Stimulated activated CD8-positive, alpha-beta memory T cell treated with anti-CD3 and anti-CD28 coated beads, Interleukin-15, amount 100 ng/mL, for 48 hours (primary cell): Measurements from ENCODE around the gene LRRC47.
A peak's percentile ranks its signal among the peaks of the same experiment; 100 is the strongest.
"Not testable (repeated sequence)": the region's sequence is repeated elsewhere in the genome, so short reads cannot be mapped to it uniquely, and the experiment has no call there.

Experiments used
- DNase-seq, 2 donors: peaks; one replicate each; pipeline ENCODE4 v3.0.0-alpha.2; 2020; ENCODE audit warnings: low read depth in 2 of 2

Gene LRRC47

DNA sequence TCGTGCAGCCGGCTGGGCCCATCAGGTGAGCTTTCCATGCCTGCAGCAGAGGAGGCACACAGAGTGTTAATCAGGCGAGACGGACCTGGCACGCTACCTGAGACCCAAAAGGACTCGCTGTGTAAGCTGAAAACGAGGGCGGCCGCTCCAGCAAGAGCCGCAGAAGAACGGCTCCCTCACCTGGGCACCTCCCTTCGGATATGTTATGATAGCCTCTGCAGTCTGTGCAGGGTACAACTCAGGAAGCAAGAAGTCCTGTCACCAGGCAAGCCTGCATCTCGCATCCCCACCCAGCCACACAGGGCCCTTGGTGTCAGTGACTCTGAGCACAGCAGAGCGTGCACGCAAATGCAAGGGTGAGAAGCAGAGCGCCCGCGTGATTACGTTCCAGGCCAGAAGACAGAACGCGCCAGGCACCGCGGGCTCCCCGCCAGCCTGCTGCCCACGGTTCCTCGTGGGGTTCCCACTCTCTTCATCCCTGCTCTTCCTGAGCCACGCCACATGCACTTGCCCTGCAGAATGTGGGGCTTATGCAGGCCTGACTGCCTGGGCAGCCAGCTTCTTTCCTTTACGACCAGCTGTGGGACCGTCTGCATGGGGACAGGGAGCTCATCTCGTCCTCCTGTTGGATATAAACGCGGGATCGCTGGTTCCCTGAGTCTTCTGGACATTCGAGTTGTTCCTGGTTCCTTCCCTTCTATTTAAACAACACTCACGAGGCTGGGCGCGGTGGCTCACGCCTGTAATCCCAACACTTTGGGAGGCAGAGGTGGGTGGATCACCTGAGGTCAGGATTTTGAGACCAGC, 20.2 kb upstream of the LRRC47 start:
- DNase-seq: no peak

DNA sequence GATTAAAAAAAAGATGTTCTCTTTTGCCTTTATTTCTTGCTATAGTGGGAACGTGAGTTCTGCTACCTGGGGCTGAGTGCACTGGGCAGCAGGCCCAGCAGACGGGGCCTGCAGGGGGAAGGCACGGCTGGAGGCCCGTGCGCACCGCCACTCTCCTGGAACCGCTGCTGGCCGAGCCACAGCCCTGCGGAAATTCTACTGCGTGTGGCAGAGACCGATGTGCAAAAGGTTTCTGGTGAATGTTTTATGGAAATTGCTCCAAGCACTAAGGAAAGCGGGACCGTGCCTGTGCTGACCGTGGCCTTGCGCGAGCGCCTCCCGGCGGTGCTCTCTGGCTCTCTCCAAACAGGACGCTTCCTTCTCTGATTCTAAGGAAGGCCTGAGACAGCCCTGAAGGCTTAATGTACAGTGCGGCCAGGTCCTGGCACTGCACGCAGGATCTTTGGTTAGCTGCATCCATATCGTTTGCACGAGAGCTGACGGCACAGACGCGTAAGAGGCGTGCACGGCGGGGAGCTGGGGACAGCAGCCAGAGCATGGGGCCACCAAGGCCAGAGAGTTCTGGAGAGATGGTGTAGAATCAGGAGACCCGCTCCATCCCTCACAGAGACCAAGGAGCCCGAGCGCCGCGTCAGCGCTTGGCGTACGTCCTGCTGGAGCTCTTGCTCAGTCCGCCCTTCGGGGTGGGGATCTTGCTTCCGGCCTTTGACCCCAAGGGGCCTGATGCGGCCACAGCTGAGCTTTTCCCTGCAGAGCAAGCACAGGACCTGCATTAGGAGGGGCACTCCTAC, 18.7 kb upstream of the LRRC47 start:
- no peak for DNase-seq

- no peak for DNase-seq
Observed at GRCh38 chr1:3814065-3814464, 17.8 kb upstream of the LRRC47 start.

DNA sequence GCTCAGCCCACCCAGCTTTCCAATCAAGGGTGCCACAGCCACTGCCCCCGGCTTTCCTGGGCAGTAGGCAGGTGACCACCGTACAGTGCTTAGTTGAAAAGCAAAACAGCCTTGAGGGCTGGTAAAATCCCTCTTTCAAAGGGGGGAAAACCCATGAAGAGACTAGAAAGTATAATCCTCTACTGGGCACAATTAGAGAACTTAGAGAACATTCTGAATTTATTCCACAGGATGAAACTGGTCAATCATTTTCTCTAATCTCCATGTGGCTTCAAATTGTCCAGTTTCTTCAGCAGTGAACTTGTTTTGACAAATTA, 15.3 kb upstream of the LRRC47 start:
- DNase-seq: no peak

GRCh38 chr1:3810149-3810761, 14.0 kb upstream of the LRRC47 start:
- not testable (repeated sequence) for DNase-seq

- no peak for DNase-seq
Observed at GRCh38 chr1:3809680-3810079, 13.4 kb upstream of the LRRC47 start.

GRCh38 chr1:3807769-3808168, 11.5 kb upstream of the LRRC47 start:
- DNase-seq: no peak

DNA sequence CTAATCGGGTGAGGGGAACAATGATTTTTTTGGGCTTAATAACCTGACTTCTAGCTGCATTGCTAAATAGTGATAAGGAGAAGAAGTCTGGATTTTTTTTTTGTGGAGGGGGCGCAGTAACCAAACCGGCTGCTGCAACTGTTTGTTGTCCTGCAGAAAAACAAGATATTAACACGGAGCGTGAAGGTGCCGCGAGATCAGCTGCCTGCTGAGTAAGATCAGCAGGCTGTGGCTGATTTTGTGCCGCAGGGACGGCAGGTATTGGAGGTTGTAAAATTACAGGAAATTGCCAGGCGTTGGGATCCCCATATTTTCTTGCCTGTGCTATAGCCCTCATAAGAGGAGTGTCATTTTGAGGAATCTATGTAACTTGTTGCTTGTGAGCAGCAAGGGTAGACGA, 8.7 kb upstream of the LRRC47 start:
- DNase-seq: no peak

DNA sequence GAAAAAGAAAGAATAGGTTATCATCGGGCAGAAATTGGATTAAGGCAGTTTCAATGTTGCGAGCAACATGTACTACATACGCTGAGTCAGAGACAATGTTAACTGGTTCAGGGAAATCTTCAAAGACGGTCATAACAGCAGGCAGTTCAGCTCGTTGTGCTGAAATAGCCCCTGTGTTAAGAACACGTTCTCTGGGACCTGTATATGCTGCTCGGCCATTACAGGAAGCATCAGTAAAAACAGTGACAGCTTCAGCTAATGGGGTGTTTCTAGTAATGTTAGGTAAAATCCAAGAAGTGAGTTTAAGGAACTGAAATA, 8.3 kb upstream of the LRRC47 start:
- not testable (repeated sequence) for DNase-seq

DNA sequence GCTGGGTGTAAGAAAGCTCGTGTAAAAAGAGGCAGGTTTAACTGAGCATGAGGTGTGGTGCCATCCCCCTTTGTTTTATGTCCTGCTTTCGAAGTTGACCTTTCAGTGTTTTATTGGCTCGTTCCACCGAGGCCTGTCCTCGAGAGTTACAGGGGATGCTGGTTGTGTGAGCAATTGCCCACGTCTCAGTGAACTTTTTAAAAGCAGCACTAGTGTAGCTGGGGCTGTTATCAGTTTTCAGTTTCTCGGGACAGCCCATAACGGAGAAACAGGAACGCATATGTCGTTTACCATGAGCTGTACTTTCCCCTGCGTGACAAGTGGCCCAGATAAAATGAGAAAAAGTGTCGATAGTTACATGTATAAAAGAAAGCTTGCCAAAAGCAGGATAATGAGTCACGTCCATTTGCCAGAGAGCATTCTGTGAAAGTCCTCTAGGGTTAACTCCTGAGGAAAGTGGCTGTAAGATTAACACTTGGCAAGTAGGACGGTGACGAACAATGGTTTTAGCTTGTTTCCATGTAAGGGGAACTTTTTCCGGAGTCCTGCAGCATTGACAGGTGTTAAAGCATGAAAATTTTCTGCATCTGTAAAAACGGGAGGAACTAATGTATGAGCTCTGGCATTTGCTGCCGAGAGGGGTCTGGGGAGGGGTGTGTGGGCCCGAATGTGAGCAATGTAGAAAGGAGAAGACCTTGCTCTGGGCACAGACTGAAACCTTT, 7.8 kb upstream of the LRRC47 start:
- DNase-seq: no peak

DNA sequence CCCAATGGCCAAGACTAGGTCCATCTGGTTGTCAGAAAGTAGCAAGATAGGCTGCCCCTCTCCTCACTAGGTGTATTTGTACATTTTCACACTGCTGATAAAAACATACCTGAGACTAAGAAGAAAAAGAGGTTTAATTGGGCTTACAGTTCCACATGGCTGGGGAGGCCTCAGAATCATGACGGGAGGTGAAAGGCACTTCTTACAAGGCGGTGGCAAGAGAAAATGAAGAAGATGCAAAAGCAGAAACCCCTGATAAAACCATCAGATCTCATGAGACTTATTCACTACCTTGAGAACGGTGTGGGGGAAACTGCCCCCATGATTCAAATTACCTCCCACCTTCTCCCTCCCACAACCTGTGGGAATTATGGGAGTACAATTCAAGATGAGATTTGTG, 4.5 kb upstream of the LRRC47 start:
- DNase-seq: not testable (repeated sequence)

DNA sequence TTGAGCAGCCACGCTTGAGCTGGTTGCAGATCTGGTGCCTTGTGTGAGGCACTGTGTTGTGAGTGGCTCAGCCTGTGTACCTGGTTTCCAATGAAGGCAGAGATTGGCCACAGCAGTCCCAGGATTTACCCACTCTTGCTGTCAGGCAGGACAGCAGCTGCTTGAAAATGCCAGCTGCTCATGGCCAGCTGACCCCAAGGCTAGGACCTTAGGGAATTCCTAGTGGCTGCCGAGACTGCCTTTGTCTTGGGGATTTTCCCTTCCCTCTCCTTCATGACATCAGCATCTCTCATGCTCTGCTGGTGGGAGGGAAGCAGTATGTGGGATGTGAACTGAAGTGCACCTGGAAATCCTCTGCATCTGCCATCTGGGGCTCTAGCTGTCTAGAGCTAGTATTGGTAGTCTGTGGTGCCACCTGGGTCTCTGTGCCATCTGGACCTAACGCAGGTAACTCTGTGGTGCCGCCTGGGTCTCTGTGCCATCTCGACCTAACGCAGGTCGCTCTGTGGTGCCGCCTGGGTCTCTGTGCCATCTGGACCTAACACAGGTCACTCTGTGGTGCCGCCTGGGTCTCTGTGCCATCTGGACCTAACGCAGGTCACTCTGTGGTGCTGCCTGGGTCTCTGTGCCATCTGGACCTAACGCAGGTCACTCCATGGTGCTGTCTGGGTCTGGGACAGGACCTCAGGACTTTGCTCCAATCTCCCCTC, 3.8 kb upstream of the LRRC47 start:
- no peak for DNase-seq

DNA sequence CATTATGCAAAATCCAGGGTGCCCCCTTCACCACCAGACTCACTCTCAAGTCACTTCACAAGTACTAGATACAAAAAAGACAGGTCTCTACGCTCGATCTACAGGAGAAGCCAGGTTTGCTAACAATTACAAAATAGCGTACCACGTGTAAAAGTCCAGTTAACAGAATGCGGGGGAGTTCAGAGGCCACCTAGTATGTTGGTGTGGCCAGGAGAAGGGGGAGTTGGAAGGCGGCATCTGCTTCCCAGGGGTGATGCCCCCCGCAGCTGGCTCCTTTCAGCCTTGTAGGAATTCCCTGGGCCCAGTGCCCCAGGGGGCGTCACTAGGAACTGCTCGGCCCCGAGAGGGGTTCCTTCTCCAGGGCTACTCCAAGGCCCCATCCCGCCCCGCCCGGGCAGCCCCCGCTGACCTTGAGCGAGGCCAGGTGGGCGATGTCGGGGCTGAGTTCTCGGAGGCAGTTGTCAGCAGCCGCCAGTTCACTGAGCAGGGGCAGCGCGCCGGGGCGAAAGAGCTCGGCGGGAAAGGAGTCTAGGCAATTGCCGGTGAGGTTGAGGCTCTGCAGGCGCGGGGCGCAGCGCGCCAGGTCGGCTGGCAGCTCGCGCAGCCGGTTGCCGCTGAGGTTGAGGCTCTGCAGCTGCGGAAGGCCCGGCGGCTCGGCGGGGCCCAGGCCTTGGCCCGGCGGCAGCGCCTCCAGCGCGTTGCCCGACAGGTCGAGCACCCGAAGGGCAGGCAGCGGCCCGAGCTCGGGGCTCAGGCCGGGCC, 664 bp downstream of the LRRC47 start:
- no peak for DNase-seq

DNA sequence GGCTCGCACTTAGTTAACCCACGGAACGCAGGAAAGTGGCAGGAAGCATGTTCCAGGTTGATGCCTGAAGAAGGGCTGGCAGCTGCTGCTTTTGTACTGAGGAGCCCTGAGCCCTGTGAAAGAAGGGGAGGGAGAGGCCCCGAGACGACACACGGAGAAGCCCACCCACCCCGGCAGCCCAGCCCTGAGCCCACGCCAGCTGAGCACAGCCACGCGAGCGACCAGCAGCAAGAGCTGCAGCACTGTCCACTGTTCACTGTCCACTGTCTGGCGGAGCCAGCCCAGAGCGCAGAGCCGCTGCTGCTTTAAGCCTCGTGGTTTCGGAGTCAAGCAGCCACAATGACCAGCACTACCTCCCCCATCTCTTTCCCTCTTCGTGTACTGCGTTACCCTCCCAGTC, 5.3 kb downstream of the LRRC47 start:
- no peak for DNase-seq

- DNase-seq: no peak
Observed at GRCh38 chr1:3790500-3790923, 5.8 kb downstream of the LRRC47 start.

DNA sequence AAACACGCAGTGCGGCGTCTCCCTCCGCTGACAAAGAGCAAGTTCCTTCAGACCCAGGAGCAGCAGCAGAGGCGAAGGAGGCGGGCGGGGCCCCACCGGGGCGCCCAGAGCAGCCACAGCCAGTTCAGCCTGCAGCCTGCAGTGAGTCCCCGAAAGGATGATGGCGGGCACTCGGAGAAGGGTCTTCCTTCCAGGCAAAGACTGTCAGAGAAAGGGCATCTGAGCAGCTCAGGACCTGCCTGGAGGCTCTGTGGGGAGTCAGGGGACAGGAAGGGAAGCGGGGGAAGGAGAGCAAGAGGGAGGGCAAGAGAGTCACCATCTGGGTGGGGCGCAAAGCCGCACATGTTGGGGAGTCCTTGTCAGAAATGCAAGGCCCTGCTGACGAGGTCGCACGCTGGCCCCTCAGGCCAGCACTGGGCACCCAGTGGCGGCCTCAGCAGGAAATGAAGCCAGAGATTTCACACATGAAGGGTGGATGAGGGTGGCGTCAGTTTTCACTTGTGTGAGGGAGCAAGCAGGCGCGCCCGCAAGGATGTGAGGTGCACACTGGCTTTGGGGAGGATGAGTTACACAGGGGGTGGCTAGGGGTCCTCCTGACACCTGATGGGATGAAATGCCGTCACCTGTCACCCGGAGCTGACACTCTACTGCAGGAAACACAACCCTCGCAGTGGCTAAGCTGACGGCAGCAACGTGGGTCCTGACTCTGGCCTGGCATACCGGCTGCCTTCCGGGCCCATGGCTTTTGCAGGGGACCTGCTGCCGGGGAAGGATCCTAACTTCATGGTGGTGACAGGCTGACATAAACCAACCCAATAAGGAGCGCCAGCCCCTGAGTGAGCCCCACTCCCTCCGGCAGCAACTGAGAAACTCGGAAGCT, 6.6 kb downstream of the LRRC47 start:
- no peak for DNase-seq

GRCh38 chr1:3788756-3789420, 7.4 kb downstream of the LRRC47 start:
- DNase-seq: no peak

- no peak for DNase-seq
Observed at GRCh38 chr1:3787745-3788605, 8.3 kb downstream of the LRRC47 start.

DNA sequence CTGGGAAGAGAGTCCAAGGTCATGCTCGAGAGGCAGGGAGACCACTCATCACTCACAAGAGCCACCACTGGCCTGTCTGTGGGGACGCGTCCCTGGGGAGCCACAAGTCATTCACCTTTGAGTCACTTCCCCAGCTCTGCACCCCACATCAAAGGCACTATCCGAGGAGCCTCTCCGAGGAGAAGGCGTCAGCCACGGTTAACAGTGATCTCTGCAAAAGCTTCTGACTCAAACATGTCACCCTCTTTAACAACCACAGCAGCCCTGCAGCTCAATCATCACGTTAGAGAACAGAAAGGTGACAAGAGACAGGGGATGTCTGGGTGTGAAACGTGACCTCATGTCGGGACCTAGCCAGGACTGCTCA, 9.0 kb downstream of the LRRC47 start:
- peak in 1 of 2 donors; percentile 70 for DNase-seq
